Superior temporal gyrus (tissue), 1 donor: Measurements from ENCODE around the gene SLC12A8.

Experiments
- DNase-seq: peaks from one replicate; pipeline ENCODE4 v3.0.0-alpha.2; 2016; ENCODE audit errors: extremely low spot score

The SLC12A8 gene

DNA sequence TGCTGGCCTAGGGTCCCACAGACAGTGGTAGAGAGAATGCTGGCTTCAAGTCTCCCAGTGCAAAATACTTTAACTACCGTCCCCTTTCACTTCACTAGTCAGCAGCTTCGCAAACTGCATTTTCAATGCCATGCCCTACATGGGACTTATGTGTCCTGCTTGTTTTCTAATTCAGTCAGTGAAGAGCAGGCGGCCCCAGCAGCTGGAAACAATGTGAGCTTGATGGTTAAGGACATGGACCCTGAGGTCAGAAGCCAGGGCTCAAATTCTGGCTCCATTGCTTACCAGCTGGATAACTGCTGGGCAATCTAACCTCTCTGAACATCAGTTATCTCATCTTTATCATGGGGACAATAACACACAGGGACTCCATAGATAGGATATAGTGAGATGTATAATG, 58.4 kb downstream of the SLC12A8 start:
- DNase-seq, result no peak

DNA sequence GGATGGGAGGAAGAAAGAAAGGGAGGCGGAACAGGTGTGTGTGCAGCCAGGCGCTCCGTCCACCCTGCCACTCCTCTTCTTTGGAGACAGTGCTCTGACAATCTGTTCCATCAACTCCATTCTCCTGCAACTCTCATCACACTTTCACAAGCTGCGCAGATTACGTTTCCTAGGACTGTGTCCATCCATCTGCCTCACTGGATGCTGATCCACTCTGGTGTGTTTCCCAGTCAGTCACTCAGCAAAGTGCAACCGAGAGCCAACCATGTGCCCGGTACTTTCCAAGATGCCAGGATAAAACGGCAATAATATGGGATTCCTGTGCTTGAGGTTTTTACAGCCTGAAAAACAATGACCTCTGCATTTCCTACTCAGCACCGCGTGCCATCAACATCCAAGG, 59.6 kb downstream of the SLC12A8 start:
- no peak for DNase-seq

DNA sequence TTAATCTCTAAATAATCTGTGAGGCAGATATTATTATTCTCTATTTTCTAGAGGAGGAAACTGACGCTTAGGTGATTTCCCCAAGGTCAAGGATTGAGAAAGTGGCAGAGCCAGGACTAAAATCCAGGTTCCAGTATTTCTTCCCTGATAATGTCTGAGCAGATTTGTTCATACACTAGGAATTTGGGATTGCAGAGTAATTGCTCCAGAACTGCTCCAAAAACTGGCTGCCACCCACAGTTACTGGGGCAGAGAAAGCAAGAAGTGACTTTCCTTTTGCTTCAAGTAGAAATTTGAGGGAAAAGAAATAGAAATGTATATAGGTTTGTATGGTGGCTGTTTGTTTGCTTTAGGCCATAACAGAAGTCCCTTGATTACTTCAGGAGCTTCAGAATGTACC, 60.6 kb downstream of the SLC12A8 start:
- no peak for DNase-seq

DNA sequence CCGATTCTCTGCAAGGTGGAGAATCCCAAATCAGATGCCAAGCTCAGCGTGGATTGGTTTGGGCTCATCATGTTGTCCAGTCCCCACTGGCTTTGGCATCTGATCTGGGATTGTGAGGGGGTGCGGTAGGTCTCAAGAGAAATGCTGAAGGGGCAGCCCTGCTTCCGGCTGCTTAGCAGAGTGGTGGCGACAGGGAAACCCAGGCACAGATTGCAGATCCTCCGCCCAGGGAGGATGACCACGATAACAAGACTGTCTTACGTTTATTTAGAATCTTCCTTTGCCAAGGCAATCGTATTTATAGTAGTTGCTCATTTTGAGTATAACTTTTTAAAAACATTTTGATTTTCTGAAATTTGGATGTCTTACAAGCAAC, 61.1 kb downstream of the SLC12A8 start:
- DNase-seq, result no peak

DNA sequence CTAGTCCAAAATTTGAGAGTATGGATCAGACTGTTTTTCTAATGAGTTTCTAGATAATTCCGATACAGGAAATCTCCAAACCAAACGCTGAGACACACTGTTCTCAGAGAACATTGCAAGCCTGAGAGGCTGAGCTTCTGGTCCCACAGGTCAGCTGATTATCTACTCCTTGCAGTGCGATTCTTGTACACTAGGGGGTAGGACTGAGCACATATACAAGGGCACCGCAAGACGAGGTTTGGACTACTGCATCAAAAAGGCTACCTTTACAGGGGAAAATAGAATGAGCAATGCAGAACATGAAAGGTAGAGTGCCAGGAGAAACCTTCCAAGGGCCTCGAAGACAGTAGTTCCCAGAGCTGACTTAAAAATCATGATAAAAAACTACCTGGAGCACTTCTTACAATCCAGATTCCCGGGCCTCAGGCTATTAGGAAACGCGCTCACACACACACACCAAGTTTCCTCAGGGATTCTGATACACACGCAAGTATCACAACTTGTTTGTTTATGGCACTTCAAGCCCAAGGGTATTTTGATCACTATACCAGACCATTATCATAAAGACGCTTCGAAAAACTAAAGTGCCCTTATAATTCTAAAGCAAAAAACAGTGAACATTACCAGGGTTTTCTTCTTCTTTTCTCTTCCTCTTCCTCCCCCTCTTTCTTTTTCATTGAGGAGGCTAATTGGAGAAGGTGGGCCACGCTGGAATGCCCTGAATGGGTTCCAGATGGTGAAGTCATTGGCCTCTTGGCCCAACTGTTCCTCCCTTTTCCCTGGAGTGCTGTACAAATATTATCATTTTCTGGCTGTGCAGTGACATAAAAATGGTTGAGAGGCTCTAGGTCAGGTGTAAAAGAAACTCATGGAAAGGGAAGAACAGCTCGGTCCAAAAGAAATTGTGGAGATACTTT, 61.8 kb downstream of the SLC12A8 start:
- no peak for DNase-seq

DNA sequence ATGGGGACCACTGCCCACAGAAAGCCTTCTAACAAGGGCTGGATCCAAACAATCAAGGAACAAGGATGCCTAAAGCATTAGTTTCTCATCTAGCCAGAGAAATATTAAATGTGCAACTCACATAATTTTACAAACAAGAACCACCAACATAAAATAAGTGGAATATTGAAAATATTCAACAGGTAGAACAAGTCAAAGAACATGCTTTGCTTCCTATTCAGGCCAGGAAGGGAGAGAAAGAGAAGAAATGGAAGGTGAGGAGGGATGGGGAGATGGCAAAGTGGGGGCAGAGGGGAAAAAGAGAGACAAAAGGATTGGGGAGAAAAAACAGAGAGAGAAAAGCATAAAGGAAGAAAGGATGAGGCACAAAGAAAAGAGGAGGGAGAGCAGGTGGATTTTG, 63.1 kb downstream of the SLC12A8 start:
- no peak for DNase-seq

DNA sequence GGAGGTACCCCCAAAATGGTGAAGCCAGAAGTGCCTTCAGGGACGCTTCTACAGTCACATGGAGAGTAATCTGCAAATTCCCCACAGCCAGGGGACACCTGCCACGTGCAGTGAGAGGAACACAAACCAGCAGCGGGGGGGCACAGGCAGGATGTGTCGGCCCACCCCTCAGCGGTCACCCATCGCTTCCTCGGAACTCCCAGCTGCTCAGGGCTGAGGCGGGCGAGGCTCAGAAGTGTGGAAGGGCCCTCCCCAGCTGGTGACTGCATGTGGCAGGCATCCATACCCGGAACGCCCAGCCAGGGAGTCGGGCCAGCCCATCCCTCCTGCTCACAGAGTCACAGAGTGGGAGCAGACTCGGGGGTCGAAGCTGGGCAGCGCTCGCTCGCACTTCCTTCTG, 63.7 kb downstream of the SLC12A8 start:
- no peak for DNase-seq

DNA sequence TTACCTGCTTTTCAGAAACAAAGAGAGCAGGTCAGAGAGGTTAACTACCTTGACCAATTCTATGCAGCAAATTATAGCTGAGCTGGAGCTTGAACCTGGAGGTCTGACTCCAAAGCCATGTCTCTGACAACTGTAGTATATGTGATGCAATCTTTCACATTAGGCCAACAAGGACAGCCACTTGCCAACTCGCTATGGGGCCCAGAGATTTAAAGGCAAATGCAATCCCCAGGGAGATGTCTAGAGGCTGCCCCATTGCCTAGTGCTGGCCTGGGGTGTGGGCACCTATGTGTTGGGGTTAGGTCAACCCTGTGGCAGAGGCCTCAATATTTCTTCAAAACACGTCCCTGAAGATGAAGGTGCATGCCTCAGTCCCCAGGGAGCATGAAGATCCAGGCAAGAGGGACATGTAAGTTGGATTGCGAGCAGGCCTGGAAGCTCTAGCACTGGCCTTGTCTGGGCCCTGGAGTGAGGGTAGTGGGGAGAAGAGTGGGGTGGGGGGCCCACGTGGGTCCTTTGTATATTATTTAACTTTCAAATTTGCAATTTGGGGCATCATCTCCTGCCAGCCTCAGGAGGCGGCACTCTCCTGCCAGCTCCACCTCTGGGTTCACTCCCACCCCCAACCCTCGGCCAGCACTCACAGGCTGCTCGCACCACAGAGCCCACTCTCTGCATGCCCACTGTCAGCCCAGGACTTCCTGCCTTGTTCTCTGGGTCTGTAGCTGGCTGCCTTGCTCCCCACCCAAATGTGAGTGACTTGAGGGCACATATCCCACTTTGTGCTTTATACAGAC, 64.3 kb downstream of the SLC12A8 start:
- DNase-seq, result no peak

DNA sequence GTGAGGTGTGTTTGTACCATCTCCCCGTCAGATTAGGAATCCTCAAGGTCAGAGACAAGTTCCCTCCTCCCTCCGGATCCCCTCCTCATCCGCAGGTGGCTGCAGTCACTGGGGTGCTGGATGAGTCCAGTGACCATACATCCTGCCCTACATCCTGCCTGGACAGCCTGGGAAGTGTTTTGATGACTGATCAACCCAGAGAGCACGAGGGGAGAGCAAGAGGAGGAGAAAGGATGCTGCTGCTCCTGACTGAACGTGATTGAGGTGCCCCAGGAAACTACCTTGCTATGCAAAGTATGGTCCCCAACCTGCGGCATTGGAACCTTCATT, 65.1 kb downstream of the SLC12A8 start:
- no peak for DNase-seq

DNA sequence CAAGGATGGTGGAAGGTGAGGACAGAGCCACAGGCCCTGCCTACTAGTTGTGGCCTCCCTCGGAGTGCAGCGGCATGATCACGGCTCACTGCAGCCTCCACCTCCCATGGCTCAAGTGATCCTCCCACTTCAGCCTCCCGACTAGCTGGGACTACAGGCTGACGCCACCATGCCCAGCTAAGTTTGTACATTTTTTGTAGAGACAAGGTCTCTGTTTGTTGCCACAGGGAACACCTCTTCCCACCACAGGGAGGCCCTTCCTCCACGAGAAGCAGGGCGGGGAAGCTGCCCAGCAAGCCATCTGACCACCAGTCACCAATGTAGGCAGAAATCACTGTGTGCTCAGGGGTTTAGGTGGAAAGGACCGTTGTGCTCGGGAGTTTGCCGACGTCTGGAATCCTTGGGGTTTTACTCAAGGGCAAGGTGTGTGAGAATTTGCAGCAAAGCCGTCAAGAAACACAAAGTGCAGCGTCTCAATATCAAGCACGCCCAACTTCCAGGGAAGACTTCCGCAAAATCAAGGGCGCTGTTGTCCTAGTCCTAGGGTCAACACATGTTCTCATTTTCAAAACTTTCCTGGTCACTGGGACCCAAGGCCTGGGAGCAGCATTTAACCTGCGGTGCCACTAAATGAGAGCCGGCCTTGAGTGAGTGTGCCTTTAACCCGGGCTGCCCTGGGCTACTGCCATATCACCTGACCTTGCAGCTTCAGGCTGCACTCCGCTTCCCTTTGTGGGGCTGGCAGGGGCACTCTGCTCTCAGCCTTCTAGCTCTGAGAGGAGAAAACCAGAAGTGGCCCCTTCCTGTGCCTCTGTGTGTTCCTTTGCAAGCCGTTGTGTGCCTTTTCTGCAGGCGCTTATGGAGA, 65.7 kb downstream of the SLC12A8 start:
- no peak for DNase-seq

DNA sequence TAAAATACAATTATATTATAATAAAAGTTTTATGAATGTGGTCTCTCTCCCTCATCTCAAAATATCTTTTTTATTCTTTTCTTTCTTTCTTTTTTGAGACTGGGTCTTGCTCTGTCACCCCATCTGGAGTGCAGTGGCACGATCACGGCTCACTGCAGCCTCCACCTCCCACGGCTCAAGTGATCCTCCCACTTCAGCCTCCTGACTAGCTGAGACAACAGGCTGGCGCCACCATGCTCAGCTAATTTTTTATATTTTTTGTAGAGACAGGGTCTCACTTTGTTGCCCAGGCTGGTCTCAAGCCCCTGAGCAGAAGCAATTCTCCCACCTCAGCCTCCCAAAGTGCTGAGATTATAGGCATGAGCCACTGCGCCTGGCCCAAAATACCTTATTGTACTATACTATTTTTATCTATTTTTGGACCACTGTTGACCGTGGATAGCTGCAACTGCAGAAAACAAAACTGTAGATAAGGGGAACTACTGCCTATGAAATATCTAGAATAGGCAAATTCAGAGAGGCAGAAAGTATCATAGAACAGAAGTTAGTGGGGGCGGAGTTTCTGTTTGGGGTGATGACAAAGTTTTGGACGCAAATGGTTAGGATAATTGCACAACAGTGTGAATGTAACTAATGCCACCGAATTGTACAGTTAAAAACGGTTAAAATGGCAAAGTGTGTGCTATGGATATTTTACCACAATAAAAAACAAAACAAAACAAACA, 66.6 kb downstream of the SLC12A8 start:
- DNase-seq, result no peak

DNA sequence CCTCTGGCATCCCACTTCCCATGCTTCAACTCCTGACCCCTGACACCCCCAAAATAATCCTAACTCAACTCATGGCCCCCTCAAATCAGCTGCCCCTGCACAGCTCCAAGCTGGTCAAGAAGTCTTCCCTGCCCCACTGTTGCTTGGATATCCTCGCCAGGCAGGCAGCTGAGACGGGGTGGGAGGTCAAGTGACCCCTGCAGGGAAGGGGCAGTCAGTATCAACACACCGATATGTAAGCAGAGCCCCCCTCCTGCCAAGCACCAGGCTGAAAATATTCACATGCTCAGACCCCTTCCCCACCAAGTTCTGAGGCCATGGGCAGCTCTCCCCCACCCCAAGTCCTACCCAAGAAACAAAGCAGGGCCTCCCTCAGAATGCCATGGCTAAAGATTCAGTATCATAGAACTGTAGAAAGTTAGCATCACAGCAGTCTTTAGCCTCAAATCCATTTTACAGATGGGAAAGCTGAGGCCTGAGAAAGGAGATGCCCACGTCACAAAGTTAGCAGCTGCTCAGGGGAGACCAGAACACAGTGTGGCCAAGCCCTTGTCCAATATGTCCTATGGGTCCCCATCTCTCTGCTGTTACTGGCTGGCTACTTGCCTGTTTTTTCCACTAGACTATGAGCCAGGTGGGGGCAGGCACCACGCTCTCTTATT, 67.8 kb downstream of the SLC12A8 start:
- DNase-seq, result no peak

DNA sequence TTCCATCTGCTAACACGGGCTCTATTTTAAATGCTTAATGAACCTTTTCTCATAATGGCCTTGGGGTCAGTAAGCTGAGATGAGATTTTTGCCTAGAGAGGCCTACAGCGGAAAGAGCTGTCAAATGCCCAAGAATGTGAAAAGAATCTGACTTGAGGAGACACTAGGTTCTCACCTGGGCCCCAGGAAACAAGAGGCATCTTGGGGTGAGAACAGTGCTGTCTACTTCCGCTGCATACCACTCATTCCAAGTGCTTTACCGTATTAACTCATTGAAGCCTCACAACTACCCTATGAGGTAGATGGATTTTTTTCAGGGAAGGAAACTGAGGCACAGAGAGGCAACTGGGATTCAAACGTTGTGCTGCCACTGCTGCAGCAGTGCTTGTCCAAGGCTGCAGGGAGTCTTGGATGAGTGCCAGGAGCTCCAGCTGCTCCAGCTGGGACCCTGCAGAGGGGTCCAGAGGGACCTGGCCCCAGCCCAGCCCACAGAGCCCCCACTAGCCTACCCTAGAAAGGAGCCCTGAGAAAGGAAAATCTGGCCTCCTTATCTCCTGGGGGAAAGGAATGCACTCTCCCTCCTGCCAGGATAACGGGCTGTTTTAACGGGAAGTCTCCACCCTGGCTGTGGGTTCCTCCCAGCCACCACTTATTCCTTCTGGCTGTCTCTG, 68.4 kb downstream of the SLC12A8 start:
- no peak for DNase-seq

DNA sequence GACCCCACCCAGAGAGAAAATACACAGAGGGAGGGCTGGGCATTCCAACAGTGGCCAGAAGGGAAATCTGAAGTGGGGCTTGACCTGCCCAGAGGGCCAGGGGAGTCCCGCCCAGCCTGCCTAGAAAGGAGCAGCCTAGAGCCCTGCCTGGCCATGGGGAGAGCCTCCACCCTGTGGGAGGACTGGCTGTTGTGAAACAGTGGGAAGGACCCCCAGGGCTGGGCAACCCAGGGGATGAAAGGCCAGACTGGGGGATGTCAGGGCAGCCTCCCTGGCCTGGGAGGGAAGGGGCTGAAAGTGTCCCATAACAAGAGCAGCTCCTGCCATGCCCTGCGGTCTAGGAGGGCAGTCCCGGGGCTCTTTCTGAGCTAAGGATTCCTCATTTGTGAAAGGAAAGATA, 69.0 kb downstream of the SLC12A8 start:
- DNase-seq, result no peak

DNA sequence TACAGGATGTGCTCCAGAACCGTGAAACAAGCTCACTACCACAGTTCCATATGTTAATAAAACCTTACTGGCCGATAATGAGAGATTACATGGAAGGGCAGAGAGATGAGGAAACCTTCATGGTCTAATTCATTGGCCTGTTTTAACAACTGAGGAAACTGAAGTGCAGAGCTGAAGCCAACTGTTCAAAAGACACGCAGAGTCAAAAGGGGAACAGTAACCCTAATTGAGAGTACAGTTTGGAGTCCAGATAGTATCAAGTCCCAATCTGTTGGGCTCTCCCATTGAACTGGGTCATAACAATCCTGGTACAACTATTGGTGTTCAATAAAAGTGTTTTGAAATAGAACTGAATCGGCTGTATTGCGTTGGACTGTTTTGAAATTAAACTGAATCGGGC, 69.6 kb downstream of the SLC12A8 start:
- no peak for DNase-seq

DNA sequence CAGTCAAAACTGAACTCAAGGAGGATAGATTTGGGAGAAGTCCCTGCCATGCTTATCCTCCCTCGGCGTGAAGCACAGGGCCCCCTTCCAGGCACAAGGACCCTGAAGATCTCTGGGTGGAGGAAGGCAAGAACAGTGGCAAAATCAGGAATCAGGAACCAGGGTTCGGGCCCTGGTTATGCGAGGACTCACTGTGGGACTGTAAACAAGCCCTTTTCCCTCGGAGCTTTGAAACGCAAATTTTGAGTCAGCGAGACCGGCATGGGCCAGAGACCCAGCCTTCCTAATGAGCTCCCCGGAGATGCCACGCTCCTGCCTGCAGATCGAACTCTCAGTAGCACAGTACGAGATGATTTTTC, 70.1 kb downstream of the SLC12A8 start:
- no peak for DNase-seq

DNA sequence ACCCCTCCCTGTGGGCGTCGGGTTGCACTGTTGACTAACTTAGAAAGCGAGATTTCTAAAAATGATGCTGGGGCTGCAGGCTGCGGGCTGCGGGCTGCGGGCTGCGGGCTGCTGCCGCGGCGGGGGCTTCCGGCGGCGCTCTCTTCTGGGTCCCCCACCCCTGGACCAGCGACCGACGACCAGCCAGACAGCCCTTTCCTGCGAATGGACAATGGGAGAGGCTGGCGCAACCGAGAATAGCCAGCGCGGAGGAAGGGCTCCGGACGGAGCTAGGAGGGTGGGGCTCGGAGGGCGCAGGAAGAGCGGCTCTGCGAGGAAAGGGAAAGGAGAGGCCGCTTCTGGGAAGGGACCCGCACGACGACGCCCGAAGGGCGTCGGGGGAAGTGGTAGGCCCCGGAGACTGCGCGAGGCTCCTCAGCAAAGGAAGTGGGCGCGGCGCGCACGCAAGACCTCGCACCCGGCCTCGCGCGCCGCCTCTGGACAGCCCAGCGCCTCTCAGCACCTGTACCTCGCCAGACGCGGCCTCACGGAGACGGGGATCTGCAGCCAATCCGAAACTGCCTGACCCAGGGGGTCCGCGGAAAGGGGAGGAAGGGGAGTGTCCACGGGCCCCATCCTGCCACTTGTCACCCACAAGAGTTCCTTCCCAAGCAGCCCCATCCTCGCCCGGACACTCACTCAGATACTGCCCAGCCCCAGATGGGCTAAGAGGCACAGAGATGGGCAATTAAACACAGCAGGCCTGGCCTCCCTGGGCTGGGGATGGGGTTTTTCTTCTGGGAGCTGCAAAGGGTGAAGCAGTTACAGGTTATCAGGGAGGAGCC, 70.7 kb downstream of the SLC12A8 start:
- no peak for DNase-seq

DNA sequence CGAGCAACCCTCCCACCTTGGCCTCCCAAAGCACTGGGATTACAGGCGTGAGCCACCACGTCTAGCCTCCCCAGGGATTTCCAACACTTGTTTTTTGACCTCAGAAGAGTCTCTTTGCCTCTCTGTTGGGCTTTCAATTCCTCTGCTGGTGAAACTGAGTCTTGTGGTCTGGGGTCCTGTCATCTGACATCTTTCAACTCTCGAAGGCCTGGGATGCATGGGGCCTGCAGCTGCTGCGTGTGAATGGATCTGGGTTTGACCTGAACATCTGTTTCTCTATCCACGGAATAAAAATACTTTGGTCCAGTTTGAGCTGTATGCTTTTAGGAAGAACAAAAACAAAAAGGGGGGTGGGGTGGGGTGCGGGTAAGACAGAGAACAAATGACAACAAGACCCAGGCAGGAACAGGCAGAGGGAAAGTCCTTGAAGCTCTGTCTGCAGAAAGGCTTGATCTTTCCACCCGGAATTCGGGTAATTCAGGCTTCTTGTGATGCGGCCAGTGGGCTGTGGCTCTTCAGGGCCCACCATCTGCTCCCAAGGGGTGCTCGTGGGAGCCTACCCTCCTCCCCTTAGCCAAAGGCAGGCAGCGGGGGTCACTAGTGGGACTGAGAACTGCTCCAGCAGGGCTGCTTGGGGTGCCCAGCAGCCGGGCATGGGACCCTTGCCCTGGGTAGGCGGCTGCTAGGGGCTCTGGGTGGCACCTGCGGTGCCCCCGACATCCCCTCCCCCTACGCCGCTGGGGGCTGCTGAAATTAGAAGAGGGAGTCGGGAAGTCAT, 71.5 kb downstream of the SLC12A8 start:
- DNase-seq, result no peak
